NOMO-1 treated with dmso at 0.1 percent for 144 hours (cell line): ENCODE measurements around the gene OR11H6.
"Not testable (repeated sequence)": the region's sequence is repeated elsewhere in the genome, so short reads cannot be mapped to it uniquely, and the experiment has no call there.

Experiments
- DNase-seq: peaks from one replicate; lab custom pipeline; 2025; ENCODE audit not compliant: unreplicated experiment; lab: John Stamatoyannopoulos, UW

OR11H6 gene

GRCh38 chr14:20223410-20223809 is at the start of gene OR11H6:
TSS of gene OR11H6 (plus strand) at chr14:20223710. CDS start at chr14:20223710, 0 bp downstream.
- DNase-seq = no peak

- DNase-seq = not testable (repeated sequence)
Observed at GRCh38 chr14:20174205-20174604, 49.3 kb upstream of the OR11H6 start.

GRCh38 chr14:20176330-20176729 is 47.2 kb upstream of the OR11H6 start:
- DNase-seq = no peak

GRCh38 chr14:20177433-20177974 is 46.0 kb upstream of the OR11H6 start:
- DNase-seq = no peak

GRCh38 chr14:20179218-20179617 is 44.3 kb upstream of the OR11H6 start:
- peak; percentile 74 for DNase-seq

- DNase-seq = peak; percentile 54
Observed at GRCh38 chr14:20179880-20180279, 43.6 kb upstream of the OR11H6 start.

GRCh38 chr14:20180486-20180885 is 43.0 kb upstream of the OR11H6 start:
- DNase-seq = peak; percentile 30

GRCh38 chr14:20184181-20184580 is 39.3 kb upstream of the OR11H6 start:
- DNase-seq = no peak

- no peak for DNase-seq
Observed at GRCh38 chr14:20190596-20190995, 32.9 kb upstream of the OR11H6 start, which contains the start of gene OR11G2. TSS of gene OR11G2 (plus strand) at chr14:20190896. CDS start at chr14:20197438, 6,542 bp downstream.

GRCh38 chr14:20191396-20191795 is 32.1 kb upstream of the OR11H6 start:
- no peak for DNase-seq

- DNase-seq = no peak
Observed at GRCh38 chr14:20194101-20194500, 29.4 kb upstream of the OR11H6 start.

- not testable (repeated sequence) for DNase-seq
Observed at GRCh38 chr14:20195170-20195569, 28.3 kb upstream of the OR11H6 start.

- no peak for DNase-seq
Observed at GRCh38 chr14:20195911-20196310, 27.6 kb upstream of the OR11H6 start.

GRCh38 chr14:20197459-20197858 is 26.1 kb upstream of the OR11H6 start:
- DNase-seq = peak; percentile 39

GRCh38 chr14:20198991-20199390 is 24.5 kb upstream of the OR11H6 start:
- no peak for DNase-seq

GRCh38 chr14:20204721-20205120 is 18.8 kb upstream of the OR11H6 start:
- no peak for DNase-seq

GRCh38 chr14:20209595-20209994 is 13.9 kb upstream of the OR11H6 start:
- no peak for DNase-seq

- not testable (repeated sequence) for DNase-seq
Observed at GRCh38 chr14:20212406-20212805, 11.1 kb upstream of the OR11H6 start.

- DNase-seq = no peak
Observed at GRCh38 chr14:20215196-20215595, 8.3 kb upstream of the OR11H6 start.

- DNase-seq = no peak
Observed at GRCh38 chr14:20219033-20219432, 4.5 kb upstream of the OR11H6 start.

GRCh38 chr14:20228681-20229080 is 5.2 kb downstream of the OR11H6 start, which contains the start of gene OR11H7:
TSS of gene OR11H7 (plus strand) at chr14:20228981.
- DNase-seq = no peak

- not testable (repeated sequence) for DNase-seq
Observed at GRCh38 chr14:20235415-20235814, 11.9 kb downstream of the OR11H6 start.

GRCh38 chr14:20247646-20248246 is 24.2 kb downstream of the OR11H6 start:
- DNase-seq = no peak
